ENCODE measurements around the gene GAB2.

- no peak for TF ChIP-seq CTCF (IDR thresholded peaks at IDR 0.05; ENCODE audit: poor library complexity)
- TF ChIP-seq EZH2 (IDR thresholded peaks at IDR 0.05; ENCODE audit: borderline replicate concordance), result no peak
- TF ChIP-seq EZH2phosphoT487 (IDR thresholded peaks at IDR 0.05; ENCODE audit: low read depth, severe bottlenecking, unreplicated experiment), result no peak
Observed at GRCh38 chr11:78213526-78214330, 203.9 kb downstream of the GAB2 start.

Measured in hepatocyte (in vitro differentiated cells).